ENCODE results near the gene RHOG. TPM values are rescaled to one million over a fixed set of nuclear protein-coding genes. Genes with fewer than 3 reads are reported as not detected.

The RHOG gene
- total and polyA plus RNA-seq, 9 of the 15 experiments (the other 6 are each of a cell fraction or from before 2014, with no cell fraction given) = 22.6 to 162 (median 80.3) TPM

DNA sequence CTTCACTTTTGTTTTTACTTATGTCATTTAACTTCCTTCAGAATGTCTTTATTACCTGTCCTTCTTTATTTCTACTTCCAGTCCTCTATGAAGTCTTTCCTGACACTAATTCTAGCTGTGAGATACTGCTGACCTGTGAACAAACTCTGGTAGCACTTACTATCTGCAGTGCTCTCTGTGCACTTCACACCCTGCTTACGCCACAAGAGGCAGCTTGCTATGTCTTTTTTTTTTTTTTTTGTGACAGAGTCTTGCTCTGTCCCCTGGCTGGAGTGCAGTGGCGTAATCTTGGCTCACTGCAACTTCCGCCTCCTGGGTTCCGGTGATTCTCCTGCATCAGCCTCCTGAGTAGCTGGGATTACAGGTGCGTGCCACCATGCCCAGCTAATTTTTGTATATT lies 25.4 kb upstream of the RHOG start (continued):
- TF ChIP-seq, protein P1, sequence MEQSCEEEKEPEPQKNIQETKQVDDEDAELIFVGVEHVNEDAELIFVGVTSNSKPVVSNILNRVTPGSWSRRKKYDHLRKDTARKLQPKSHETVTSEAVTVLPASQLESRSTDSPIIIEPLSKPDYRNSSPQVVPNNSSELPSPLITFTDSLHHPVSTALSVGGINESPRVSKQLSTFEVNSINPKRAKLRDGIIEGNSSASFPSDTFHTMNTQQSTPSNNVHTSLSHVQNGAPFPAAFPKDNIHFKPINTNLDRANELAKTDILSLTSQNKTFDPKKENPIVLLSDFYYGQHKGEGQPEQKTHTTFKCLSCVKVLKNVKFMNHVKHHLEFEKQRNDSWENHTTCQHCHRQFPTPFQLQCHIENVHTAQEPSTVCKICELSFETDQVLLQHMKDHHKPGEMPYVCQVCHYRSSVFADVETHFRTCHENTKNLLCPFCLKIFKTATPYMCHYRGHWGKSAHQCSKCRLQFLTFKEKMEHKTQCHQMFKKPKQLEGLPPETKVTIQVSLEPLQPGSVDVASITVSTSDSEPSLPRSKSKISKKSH (CRISPR knock-in tag; IDR thresholded peaks at IDR 0.05) = no peak
- TF ChIP-seq ATF7 (IDR thresholded peaks at IDR 0.05) = no peak
- TF ChIP-seq TEAD2 (tag; IDR thresholded peaks at IDR 0.05) = no peak
- TF ChIP-seq ELF4 (CRISPR knock-in tag; IDR thresholded peaks at IDR 0.05) = no peak
- TF ChIP-seq, protein P2, sequence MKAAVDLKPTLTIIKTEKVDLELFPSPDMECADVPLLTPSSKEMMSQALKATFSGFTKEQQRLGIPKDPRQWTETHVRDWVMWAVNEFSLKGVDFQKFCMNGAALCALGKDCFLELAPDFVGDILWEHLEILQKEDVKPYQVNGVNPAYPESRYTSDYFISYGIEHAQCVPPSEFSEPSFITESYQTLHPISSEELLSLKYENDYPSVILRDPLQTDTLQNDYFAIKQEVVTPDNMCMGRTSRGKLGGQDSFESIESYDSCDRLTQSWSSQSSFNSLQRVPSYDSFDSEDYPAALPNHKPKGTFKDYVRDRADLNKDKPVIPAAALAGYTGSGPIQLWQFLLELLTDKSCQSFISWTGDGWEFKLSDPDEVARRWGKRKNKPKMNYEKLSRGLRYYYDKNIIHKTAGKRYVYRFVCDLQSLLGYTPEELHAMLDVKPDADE (conservative IDR thresholded peaks at IDR 0.05; ENCODE audit: control insufficient read depth, low read depth, low read length) = no peak
- TF ChIP-seq GABPB1 (CRISPR knock-in tag; IDR thresholded peaks at IDR 0.05) = no peak; the same call in 1 of the 2 replicates
- TF ChIP-seq ZSCAN29 (IDR thresholded peaks at IDR 0.05) = no peak
- peak; percentile 45; the same call in 1 of the 2 replicates for TF ChIP-seq BCOR (IDR thresholded peaks at IDR 0.05)
- TF ChIP-seq GATAD2B (IDR thresholded peaks at IDR 0.05; ENCODE audit: borderline replicate concordance) = no peak
- TF ChIP-seq ZEB2 (IDR thresholded peaks at IDR 0.05) = peak; percentile 31; the same call in 1 of the 2 replicates
- no peak for TF ChIP-seq TAL1 (IDR thresholded peaks at IDR 0.05)
- TF ChIP-seq, protein P3, sequence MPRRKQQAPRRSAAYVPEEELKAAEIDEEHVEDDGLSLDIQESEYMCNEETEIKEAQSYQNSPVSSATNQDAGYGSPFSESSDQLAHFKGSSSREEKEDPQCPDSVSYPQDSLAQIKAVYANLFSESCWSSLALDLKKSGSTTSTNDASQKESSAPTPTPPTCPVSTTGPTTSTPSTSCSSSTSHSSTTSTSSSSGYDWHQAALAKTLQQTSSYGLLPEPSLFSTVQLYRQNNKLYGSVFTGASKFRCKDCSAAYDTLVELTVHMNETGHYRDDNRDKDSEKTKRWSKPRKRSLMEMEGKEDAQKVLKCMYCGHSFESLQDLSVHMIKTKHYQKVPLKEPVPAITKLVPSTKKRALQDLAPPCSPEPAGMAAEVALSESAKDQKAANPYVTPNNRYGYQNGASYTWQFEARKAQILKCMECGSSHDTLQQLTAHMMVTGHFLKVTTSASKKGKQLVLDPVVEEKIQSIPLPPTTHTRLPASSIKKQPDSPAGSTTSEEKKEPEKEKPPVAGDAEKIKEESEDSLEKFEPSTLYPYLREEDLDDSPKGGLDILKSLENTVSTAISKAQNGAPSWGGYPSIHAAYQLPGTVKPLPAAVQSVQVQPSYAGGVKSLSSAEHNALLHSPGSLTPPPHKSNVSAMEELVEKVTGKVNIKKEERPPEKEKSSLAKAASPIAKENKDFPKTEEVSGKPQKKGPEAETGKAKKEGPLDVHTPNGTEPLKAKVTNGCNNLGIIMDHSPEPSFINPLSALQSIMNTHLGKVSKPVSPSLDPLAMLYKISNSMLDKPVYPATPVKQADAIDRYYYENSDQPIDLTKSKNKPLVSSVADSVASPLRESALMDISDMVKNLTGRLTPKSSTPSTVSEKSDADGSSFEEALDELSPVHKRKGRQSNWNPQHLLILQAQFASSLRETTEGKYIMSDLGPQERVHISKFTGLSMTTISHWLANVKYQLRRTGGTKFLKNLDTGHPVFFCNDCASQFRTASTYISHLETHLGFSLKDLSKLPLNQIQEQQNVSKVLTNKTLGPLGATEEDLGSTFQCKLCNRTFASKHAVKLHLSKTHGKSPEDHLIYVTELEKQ (CRISPR knock-in tag; IDR thresholded peaks at IDR 0.05) = no peak
- TF ChIP-seq FOXK1 (CRISPR knock-in tag; IDR thresholded peaks at IDR 0.05; ENCODE audit: borderline replicate concordance) = no peak
- TF ChIP-seq ZNF175 (CRISPR knock-in tag; IDR thresholded peaks at IDR 0.05; ENCODE audit: low read depth) = peak; percentile 29; the same call in 1 of the 2 replicates
- peak; percentile 39; the same call in 1 of the 2 replicates for TF ChIP-seq HLTF (IDR thresholded peaks at IDR 0.05)
- TF ChIP-seq POU5F1 (IDR thresholded peaks at IDR 0.05; ENCODE audit: borderline replicate concordance, low read depth, low read length, partially characterized antibody) = no peak
- TF ChIP-seq, protein P4, sequence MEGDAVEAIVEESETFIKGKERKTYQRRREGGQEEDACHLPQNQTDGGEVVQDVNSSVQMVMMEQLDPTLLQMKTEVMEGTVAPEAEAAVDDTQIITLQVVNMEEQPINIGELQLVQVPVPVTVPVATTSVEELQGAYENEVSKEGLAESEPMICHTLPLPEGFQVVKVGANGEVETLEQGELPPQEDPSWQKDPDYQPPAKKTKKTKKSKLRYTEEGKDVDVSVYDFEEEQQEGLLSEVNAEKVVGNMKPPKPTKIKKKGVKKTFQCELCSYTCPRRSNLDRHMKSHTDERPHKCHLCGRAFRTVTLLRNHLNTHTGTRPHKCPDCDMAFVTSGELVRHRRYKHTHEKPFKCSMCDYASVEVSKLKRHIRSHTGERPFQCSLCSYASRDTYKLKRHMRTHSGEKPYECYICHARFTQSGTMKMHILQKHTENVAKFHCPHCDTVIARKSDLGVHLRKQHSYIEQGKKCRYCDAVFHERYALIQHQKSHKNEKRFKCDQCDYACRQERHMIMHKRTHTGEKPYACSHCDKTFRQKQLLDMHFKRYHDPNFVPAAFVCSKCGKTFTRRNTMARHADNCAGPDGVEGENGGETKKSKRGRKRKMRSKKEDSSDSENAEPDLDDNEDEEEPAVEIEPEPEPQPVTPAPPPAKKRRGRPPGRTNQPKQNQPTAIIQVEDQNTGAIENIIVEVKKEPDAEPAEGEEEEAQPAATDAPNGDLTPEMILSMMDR (IDR thresholded peaks at IDR 0.05 in 2 of 3, conservative IDR thresholded peaks at IDR 0.05 in 1 of 3; ENCODE audit: insufficient read depth in 2 of 3, low read depth in 1 of 3, low read length in 3 of 3) = peak; percentile 25 to 38 (median 30); a peak in 3 of 6 replicates
- no peak for TF ChIP-seq ZKSCAN1 (IDR thresholded peaks at IDR 0.05; ENCODE audit: low read depth, low read length)
- no peak for TF ChIP-seq ZNF143 (CRISPR knock-in tag; IDR thresholded peaks at IDR 0.05)
- TF ChIP-seq, protein P5, sequence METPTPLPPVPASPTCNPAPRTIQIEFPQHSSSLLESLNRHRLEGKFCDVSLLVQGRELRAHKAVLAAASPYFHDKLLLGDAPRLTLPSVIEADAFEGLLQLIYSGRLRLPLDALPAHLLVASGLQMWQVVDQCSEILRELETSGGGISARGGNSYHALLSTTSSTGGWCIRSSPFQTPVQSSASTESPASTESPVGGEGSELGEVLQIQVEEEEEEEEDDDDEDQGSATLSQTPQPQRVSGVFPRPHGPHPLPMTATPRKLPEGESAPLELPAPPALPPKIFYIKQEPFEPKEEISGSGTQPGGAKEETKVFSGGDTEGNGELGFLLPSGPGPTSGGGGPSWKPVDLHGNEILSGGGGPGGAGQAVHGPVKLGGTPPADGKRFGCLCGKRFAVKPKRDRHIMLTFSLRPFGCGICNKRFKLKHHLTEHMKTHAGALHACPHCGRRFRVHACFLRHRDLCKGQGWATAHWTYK (CRISPR knock-in tag; IDR thresholded peaks at IDR 0.05) = no peak
- TF ChIP-seq STAT5B (CRISPR knock-in tag; IDR thresholded peaks at IDR 0.05) = no peak
- no peak for TF ChIP-seq YBX1 (IDR thresholded peaks at IDR 0.05)

Measured in K562 (cell line).